HG03175 (cell line): Measurements from ENCODE around the gene DHX34.

ENCODE experiments used
- ATAC-seq: cut with Tn5 transposase; IDR thresholded peaks from one replicate; pipeline ENCODE4 v1.9.1; 2021; ENCODE audit warnings: mild to moderate bottlenecking, moderate library complexity; ENCODE audit not compliant: unreplicated experiment

The DHX34 gene

DNA sequence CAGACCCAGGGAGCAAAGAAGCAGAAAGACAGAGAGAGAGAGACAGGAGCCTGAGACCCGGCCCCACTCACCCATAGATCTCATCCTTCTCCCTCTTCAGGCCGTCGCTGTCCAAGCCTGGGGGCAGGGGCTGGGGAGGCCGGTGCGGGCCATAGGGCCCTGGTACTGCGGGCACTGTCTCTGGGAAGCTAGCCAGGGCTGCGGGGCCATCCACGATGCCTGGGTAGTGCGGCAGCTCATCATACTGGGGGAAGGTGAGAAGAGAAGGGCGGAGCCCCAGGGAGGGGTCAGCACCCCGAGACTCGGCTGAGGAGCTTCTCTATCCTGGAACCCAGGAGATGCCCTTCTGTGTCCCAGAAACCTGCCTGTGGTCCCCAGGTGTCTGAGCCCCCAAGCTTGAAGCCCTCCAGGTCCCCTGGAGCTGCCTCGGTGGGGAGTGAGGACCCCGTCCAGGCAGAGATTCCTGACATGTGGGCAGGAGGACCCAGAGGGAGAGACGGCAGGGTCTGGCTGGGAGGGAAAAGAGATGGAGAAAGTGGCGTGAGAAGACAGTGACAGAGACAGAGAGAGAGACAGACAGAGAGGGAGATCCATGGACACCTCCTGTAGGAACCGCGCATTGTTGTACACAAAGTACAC is 68.1 kb downstream of the DHX34 start:
- no peak for ATAC-seq

DNA sequence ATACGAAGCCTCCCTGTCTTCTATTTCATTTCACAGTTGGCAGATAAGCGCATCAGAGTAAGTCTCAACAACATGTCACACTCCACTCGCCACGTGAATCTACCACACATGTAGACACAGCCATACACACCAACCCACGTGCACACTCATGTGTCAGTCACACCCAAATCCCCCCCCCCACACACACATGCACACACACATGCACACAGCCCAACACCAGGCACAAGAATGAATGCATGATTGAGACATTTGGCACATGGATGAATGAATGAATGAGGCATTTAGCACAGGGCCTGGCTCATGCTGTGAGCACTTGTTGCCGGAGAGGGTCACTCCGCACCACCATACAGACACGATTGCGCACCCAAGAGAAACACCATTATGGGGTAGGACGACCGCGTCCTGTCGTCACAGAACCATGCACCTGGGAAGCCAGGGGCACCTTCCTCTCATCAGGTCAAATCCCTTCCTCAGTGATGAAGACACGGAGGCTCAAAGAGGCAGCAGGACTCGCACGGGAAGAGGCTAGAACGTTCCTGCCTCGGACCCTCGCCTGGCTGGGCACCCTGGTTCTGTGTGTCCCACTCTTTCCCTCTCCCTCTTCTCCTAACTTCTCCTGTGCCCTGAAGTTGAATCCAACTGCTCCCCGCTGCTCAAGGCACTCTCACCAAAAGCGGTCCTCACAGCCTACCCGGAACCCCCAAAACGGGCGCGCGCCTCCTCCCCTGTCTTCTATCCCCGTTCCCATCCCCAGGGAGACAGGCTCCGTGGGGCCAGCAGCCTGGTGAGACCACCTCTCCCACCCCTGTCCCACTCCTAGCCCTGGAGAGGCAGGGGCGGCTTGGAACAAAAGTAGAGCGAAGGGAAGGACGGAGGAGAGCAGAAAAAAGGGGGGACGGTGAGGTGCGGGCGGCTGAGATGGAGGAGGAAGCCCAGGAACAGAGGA is 68.9 kb downstream of the DHX34 start:
- no peak for ATAC-seq

DNA sequence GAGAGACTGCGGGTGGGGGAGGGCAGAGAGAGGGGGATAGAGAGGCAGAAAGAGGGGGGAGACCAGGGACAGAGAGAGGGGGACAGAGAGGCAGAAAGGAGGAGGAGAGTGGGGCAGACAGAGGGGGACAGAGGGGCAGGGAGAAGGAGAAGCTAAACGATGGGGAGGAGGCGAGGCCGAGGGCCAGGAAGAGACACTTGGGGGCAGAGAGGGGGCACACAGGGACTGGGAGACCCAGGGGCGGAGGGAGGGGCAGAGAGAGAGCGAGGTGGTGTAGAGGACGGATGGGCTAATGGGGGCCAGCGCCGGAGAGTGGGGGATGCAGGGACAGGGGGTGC is 69.5 kb downstream of the DHX34 start:
- no peak for ATAC-seq

DNA sequence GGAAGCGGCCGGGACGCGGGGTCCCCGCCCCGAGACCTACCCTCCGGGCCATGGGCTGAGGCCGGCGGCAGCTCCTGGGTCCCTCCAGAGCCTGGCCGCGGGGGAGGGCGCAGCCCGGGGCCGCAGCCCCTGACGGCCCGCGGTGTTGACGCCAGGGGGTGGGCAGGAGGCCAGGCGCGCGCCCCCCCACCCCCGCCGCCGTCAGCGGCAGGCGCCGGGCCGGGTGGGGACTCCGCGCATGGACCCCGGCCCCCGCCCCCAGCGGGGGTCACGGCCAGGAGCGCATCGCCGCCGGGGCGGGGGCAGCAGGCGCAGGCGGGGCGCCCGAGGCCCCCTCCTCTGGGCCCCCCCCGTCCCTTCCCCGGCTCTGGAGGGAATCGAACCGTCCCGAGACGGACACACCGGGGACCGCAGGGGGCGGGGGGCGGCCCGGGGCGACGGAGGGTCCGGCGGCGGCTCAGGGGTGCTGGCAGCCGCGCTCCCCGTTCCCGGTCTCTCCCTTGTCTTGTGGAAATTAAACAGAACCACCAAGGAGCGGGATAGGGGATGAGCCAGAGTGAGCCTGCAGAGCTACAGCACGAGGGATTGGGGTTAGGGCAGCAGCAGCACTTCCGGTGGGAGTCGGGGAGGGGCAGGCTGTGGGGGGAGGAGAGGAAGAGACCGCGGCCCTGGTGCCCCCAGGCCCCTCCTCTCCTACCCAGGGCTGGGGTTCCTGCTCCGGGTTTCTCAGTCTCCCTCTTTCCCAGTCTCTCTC is 70.1 kb downstream of the DHX34 start, which contains the start of gene MEIS3:
Gene MEIS3 (minus strand): TSS at position 498 of the 754 bp plus-strand sequence. CDS start 446 bp downstream, at position 52.
- no peak for ATAC-seq

DNA sequence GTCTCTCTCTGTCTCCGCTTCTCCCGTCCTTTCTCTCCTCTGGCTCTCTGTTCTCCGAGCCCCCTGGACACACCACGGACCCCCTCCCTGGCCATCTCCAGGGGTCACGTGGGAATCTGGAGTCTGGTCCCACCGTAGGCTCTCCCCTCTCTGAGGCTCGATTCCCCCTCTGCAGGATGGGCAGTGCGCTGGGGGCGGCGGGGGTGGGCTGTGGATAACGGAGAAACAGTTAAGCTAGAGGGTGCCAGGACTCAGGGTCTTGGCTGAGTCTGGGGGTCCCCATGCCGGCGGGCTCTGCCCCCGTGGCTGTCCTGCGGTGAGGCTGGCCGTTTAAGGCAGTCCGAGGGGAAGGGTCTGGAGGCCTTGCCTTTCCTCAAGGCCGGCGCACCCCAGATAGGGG is 70.7 kb downstream of the DHX34 start:
- ATAC-seq = no peak

DNA sequence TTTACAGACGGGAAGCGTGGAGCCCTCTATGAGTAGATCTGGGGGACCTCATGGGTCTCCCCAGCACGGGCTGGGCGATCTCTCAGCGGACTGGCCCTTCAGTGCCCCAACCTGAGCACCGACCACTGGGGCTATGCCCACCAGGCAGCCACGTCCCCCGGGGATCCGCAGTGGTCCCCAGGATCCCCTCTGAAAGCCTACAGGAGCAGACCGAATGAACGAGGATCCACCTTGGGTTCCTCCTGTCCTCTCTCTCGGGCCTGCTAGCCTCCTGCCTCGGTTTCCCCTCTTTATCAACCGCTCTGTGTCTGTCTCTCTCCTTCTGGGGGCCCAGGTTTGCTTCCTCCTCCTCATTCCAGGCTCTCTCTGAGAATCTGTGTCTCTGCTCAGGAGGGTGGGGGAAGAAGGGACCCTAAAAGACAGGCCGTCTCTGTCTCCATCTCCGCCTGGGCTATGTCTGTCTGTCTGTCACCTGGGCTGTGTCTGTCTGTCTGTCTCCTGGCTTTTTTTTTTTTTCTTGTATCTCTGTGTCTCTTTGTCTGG is 72.2 kb downstream of the DHX34 start:
- no peak for ATAC-seq

DNA sequence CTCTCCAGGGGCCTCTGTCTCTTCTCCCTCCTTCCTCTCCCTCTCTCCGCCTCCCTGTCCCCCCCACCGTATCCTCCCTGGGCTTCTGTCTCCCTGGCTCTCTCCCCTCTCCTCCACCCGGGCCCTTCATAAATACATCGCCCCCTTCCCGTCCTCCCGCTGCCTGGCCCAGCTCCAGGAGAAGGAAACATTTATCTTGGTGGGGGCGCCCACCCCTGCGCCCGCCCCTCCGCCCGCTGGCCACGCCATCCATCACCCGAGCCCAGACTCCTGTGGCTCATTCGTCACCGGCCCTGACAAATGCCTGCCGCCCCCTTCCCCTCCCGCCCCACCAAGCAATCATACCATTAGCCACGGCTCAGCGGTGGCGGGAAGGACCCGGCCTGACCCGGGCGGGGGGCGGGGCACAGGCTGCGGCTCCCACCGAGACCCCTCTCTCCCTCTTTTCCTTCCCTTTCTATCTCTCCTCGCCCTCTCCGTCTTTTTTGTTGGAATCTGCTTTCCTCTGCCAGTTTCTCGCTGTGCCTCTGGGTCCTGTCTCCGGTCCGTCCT is 72.8 kb downstream of the DHX34 start:
- ATAC-seq = no peak

DNA sequence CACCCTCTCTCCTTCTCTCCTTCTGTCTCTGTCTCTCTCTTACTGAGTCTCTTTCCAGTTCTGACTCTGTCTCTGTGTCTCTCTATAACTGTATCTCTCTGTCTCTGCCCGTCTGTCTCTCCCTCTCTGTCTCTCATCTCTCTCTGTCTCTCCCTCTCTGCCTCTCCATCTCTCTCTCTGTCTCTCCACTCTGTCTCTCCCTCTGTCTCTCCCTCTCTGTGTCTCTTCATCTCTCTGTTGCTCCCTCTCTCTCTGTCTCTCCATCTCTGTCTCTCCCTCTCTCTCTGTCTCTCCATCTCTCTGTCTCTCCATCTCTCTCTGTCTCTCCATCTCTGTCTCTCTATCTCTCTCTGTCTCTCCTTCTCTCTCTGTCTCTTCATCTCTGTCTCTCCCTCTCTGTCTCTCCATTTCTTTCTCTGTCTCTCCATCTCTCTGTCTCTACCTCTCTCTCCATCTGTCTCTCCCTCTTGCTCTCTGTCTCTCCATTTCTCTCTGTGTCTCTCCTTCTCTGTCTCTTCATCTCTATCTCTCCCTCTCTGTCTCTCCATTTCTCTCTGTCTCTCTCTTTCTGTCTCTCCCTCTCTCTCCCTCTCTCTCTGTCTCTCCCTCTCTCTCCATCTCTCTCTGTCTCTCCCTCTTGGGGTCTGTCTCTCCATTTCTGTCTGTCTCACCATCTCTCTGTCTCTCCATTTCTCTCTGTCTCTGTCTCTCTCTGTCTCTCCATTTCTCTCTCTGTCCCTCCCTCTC is 73.5 kb downstream of the DHX34 start:
- no peak for ATAC-seq

DNA sequence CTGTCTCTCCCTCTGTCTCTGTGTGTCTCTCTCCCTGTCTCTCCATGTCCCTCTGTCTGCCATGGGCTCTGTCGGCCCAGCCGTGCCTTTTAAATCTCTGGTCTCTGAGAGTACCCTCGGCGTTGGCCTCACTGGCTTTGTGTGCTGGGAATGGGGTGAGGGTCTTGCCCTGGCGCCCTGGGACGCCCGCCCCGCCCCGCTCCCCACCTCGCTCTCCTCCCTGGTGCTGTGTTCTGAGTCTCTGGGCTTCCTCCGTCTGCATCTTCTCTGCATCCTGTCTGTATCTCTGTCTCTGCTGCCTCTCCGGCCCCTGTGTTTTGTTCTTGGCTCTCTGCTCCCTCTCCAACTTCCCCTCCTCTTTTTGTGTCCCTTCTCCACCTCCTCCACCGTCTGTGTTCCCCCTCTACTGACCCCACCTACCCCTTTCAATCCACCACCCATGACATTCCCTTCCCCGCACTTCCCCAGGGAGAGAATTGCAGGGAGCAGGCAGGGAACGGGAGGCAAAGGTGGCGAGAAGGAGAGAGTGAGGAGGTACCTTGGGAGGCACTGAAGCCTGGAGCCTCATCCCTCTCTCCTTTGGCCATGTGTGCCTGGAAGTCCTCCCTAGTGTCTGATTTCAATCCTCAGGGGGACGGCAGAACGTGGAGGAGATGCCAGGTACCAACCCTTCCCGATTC is 74.2 kb downstream of the DHX34 start:
- no peak for ATAC-seq

DNA sequence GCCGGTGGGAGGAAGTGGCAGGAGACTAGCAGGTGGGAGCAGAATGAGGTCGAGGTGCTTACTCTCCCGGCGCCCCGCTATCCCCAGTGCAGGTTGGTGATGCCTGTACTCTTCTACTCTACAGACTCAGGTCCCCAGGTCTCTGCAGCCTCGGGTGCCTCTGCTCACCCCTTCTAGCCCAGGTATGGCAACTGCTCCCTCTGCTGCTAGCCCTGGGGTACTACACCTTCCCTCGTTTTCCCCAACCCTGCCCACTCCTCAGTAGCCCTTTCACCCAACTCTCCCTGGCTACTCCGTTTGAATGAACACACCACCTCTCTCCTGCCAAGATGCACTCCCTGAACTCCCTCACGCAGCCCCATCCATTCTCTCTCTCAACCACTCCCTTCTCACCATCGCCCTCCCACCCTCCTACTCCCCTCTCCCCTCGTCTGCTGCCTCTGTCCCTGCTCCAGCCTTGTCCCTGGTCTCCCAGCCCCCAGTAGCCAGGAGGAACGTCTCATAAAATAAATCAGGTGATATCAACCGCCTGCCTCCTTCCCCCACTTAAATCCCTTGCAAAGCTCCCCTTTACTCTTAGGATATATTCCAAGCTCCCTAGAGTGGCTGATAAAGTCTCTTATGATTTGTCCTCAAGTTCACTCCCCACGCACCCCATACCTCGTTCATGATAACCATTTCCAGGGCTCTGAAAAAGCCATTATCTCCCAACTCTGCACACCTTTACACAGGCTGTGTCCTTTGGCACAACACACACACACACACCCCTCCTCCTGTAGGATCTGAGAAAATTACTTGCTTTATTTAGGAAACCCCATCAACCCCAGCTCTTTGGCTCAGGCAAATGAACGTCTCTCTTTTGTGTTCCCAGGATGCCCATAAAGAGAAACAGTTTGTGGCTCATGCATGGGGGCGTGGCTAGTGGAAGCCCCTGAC is 78.4 kb downstream of the DHX34 start:
- ATAC-seq = no peak

DNA sequence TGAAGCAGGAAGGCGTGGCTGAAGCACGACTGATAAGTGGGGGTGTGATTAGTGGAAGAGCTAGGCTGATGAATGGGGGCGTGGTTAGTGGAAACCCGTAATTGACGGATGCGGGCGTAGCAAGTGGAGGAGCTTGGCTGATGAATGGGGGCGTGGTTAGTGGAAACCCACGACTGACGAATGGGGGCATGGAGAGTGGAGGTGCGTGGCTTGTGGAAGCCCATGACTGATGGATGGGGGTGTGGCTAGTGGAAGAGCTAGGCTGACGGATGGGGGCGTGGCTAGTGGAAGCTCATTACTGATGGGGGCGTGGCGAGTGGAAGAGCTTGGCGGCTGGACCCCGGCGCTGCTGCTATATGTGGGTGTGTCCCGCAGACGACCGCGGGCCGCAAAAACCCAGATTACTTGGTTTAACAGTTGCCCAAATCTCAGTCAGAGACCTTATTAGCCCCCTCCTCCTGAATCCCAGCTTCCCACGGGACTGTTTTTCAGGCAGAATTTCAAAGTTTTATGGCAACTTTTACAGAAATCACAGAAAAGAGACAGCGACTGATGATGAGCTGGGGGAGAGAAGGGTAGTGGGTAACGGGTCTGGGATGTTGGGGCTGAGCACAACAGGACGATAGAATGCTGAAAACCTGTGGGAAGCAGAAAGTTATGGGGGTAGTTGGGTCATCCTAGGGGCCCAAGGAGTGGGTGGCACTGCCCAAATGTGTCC is 79.2 kb downstream of the DHX34 start:
- no peak for ATAC-seq

DNA sequence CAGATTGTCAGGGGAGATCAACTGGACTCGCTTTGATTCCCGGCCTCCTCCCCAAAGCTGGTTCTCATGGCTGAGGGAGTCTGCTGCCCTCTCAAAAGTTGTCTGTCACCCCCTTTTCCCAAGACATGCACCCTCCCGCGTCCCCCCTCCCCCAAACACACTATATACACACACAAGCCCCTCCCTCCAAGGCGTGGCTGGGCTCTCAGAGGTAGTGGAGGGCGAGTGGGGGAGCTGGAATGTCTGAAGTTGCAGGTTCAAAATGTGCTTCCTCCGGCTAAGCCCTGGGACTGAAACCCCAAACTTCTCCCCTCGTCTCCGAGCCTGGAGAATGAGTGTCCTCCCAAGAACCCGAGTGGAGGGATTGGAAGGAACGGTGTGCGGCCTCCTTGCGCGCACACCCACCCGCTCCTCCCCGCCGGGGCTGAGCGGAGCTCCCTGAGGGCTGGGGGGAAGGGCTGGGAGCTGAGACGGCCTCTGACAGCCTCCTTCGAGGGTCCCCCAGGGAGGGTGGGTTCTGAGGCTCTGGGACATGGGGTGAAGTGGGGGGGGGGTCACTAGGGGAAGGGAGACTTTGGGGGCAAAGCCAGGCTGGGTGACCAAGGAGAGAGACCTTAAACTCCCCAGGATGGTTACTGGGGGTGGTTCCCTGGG is 80.2 kb downstream of the DHX34 start:
- ATAC-seq = no peak

DNA sequence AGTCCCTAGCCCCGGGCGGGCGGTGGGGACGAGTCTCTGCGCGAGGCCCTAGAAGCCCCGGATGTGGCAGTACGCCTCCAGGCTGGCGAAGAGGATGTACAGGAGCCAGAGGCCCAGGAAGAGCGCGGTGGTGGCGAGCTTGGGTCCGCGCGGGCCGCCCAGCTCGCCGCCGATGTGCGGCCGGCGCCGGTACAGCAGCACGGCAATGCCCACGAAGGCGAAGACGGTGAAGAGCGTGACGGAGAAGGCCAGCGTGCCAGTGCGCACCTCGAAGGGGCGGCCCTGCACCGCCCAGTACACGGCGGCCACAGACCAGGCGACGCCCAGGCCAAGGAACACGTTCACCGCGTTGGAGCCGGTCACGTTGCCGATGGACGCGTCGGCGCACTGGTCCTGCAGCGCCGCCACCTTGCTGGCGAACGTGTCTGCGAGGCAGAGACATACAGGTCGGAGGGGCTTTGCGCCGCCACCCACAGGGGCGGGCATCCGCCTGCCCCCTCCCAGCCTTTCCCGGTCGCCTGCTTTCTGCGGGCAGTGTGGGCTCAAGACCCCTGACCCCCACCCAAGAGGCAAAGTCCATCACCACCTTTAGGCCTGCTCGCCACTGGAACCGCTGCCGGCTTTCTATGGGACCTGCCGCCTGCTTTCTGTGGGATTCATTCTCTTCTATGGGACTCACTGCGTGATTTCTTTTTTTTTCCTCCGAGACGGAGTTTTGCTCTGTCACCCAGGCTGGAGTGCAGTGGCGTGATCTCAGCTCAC is 81.1 kb downstream of the DHX34 start:
- ATAC-seq = no peak

DNA sequence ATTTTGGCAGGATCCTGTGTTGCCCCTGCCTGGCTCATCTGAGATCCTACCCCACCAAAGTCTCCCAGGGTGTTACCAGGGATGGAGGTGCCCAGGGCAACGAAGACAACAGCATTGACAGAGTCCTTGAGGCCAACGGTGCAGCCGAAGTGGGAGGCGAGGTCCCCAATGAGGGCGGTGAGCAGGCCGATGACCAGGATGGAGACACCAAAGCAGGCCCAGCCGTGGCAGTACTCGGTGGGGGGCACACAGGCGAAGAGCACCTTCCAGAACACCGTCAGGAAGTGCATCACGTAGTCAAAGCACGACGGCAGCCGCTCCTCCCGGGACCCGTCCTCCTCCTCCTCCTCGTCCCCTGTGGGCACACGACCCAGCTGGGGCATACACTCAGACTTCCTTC is 83.0 kb downstream of the DHX34 start:
- ATAC-seq = no peak
